Activated CD8-positive, alpha-beta memory T cell treated with anti-CD3 and anti-CD28 coated beads, Interleukin-2, amount 50 U/mL, for 1 hour (primary cell): Measurements from ENCODE around the gene OTULIN.

ENCODE experiments used
- DNase-seq: peaks from one replicate; pipeline ENCODE4 v3.0.0-alpha.2; 2020; ENCODE audit errors: extremely low read depth

OTULIN gene

DNA sequence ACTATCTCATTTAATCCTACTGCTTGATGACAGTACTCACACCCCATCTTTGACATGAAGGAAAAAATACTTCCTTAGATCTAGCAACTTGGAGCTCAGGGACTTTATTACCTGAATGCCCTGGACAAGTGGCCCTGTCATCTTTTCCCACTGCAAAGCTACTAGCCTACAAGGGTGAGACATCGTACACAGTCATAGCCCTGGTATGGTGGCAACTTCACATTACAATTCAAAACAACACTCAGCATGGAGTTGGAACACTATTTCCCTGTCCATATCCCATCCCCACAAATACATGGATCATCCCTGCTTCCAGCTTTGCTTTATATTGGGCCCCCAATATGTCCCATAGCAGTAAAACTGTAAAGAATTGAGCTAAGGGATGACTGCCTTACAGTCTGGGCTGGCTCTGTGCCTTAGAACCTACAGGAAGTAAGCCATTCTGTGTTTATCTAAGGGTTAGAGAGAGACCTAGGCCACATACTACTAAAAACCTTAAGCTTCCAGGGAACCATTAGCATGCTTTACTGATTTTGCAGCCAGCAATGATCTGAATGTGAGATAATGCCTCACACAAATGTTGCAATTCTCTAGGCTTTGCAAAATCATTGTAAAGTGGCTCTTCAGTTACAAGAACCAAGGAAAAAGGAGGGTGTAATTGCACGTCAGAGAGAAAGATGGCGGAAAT, 55.9 kb downstream of the OTULIN start:
- no peak for DNase-seq

DNA sequence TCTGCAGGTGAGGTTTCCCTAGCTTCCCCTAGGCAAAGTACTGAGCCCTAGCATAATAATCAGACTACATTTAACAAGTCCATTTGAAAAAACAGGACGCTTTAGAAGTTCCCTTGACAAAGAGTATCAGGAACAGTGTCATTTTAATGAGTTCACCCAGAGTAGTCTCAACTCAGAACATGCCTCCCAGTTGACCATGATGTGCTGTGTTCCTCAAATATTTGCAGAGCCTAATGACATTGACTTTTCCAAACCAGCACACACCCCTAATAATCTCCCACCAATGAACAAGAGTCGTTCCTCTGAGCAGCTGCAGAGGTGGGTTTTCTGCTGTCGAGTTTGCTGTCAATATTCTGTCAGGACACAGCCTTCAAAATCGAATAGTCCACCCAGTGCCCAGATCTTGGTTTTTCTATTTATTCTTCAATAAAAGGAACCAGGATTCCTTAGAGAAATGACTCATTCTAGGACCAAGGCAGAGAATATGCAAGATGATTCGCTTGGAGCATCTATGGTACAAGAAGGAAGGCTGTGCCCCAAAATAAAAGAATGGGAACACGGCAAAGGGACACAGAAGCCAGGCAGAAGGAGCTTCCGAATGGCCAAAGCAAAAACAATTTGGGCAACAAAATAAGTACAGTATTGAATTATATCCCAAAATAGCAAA, 57.6 kb downstream of the OTULIN start:
- no peak for DNase-seq

DNA sequence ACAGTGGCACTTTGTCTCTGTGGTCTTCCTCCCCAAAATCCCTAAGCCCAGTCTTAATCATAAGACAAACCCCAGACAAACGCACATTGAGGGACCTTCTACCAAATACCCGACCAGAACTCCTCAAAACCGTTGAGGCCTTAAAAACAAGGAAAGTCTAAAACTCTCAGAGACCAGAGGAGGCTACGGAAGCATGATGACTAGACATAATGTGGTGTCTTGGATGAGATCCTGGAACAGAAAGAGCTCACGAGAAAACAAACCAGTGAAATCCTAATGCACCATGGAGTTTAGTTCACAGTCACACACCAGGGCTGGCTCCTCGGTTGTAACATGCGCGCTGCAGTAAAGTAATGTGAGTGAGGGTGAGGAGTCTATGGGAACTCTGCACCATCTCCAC, 58.4 kb downstream of the OTULIN start:
- DNase-seq: no peak

DNA sequence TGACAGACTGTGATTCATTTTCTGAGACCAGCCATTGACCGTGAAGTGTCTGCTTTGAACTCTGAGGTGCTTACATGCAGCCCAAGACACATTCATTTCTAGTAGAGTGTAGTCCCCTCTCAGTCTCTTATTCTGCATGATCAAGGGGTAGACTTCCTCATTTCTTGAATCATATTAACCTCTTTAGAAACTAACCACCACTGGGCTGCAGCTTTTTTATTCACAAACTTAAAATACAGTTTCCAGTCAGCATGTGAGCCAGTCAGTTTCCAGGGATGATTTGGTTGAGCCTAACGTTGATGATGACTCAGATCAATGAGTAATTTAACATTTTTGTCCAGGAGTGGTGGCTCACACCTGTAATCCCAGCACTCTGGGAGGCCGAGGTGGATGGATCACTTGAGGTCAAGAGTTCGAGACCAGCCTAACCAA, 59.2 kb downstream of the OTULIN start:
- DNase-seq: no peak

DNA sequence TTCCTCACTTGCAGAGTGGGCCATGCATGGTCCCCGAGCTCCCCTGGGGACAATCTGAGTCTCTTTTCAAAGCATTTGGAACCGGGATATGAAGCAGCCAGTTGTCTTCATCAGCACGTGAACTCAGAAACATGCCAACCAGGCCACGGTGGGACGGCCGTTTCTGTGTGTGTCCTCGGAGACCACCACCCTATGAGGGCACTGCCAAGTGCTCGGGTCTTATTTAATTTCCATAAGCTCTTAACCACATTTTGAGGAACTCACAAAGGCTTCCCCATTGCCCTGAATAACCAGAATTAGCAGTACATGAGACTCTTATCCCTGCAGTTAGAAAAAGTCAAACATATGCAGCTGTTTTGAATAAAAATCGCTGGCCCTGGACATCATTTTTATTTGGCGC, 60.1 kb downstream of the OTULIN start:
- no peak for DNase-seq

DNA sequence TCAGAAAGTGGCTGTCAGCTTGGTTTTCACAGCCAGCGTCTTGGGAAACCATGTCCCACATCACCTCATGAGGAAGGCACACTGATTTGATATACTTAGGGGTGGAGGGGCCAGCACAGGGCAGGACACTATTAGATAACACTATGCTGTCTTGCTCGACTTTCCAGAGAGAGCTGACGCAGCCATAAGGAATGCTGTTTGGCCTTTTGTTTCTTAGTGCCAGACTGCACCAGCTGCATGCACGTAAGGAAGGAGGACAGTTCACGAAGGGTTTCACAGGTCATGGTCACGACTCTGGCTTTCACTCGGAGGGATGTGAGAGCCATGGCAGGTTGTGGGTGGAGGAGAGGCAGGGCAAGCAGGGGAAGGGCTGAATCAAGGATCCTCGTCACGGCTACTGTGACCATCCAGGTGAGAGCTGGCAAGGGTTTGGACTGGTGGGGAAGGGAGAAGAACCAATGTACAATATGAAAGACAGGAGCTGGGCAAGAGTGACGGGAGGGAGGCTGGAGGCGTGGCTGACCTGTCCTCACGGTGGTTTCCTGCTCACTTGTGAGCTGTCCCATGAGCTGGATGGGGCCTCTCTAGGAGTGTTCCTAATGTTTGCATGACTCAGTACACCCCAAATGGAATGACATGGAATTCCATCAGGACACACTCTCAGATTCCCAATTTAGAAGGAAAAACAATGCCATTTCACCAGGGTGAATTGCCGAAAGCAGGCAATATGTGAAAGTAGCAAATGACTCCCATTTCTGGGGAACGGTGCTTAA, 61.7 kb downstream of the OTULIN start:
- no peak for DNase-seq

DNA sequence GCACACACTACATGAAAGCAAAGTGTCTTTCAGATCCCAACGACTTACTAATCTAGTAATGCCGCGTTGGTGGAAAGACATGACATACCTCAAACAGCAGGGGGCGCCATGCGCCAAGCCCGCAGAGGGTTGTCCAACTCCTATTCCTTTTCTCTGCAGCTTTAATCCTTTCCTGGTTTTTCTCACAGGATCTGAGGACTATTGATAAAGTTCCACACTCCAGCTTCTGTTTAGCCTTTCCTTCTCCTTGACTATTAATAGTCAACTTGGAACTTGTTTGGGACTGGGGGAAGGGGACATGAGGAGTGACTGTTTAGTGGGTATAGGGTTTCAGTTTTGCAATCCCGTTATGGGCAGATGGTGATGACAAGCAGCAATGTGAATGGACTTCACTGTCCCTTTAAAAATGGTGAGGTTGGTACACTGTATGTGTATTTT, 62.9 kb downstream of the OTULIN start:
- DNase-seq: no peak

DNA sequence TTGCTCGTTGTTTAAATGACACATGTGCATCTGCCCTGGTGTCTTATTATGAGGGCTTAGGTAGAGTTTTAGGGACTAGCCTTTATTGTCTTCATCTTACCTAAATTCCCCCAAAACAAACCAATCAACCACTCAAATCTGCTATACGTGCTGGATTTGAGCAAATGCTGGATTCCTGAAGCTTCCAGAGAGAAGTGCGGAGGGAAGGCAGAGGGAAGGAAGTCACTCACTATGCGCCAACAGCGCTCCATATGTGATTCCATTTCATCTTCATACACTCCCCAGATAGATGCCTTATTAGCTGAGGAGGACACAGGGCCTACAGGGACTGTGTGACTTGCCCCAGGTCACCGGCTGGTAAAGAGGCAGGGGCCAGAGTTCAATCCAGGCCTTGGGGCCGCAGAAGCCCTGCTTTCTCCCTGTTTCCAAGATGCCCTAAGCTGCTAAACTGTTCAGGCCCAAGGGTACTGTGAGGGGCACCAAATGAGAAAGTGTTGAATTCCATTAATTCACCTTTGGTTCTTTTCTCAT, 63.5 kb downstream of the OTULIN start:
- no peak for DNase-seq

DNA sequence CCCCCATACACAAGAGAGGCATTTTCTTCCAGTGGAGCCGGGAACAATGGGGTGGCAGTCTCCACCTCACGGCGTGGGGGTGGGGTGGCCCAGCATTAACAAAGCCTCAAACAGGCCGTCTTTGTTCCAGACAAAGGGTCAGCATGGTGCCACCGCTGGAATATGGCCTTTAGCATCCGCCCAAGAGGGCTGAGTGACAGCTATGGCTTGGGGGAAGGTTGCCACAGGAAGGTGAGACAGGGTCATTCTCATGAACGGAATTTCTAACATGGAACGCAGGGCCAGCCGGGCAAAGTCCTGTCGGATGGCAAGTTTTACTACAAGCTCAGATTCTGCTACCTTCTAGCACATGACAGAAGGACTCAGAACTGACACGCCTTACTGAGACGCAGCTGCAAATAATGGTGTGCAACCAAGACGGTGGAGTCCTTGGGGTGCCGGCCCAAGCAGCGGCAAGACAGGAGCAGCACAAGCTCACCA, 64.0 kb downstream of the OTULIN start:
- DNase-seq: no peak

DNA sequence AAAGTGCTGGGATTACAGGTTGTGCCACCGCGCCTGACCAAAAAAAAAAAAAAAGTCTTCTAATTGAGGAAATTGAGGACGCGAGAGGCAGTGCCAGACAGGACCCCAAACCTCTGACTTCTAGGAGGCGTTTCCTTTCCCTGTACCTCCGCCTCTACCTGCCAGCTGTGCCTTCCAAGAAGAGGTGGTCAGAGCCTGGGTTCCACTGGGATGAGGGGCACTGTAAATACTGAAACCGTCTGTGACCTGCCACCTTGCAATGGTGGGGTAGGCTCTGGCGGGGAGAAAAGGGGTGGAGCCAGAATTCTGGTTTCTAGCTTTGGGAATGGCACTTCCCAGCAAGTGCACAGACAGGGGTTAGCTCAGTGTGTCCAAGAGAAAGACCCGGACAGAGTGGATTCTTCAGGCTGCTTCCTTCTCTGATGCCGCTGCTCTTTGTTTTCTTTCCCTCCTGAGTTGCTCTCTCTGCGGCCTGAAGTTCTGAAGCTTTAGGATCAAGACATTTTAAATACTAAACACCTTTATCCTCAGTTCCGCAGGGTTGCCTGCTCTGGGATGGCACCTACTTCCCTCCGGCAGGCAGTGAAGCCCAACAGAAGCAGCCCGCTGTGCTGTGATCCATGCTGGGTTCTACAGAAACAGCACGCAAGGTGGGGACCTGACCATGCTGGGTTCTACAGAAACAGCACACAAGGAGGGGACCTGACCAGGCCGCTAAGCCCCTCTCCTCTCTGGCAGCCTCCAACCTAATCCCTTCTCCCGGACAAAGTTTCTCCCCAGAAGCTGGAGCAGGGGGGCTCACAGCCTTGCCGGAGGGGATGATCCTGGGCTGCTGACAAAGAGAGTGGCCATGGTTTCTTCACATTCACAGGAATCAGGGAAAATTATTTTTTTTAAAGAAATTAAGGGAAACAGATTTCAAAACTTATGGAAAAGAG, 65.2 kb downstream of the OTULIN start:
- DNase-seq: no peak

DNA sequence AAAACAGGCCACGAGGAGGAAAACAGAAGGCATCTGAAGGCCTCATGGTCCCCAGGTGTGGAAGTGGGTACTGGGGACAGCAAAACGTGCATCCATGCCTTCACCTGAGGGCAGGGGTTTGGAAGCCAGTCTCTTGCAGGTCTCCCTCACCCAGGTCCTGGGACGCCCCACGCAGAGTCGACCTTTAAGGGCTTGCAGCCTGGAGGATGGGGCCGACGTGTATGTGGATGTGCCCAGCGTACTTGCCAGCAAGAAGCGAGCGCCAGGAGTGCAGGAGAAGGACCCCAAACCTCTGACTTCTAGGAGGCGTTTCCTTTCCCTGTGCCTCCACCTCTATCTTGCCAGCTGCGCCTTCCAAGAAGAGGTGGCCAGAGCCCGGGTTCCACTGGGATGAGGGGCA, 65.9 kb downstream of the OTULIN start:
- no peak for DNase-seq

DNA sequence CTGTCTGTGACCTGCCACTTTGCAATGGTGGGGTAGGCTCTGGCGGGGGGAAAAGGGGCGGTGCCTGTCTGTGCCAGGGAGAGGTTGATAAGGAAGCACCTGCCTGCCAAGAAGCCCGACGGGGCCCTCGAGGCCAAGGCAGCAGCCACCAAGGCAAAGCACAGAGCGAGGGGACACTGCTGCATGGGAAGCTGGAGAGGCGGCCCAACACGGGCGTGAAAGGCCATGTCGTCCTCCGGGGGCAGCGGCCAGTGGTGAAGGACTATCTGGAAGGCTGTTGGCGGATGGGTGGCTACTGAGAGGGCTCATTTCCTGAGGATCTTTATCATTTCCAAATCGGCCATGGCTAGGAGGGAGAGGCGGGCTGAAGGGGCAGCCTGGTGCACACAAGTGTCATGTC, 66.4 kb downstream of the OTULIN start:
- no peak for DNase-seq

DNA sequence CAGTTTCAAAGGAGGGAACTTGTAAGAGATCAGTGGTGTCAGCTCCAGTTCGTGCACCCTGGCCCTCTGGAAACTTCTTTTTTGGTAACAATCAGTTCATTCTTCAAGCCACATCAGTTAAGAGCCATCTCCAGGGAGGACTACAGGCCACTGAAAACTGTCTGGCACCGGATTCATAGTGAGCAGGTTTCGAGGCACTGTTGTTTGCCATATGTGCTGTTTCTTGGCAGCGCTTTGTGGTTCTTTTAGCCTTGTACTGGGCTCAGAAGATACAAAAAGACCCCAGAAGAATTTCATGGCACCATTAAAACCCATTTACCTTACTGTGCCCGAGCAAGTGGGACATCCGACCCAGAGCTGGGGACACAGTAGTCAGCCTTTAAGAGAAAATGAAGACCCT, 68.5 kb downstream of the OTULIN start:
- no peak for DNase-seq

DNA sequence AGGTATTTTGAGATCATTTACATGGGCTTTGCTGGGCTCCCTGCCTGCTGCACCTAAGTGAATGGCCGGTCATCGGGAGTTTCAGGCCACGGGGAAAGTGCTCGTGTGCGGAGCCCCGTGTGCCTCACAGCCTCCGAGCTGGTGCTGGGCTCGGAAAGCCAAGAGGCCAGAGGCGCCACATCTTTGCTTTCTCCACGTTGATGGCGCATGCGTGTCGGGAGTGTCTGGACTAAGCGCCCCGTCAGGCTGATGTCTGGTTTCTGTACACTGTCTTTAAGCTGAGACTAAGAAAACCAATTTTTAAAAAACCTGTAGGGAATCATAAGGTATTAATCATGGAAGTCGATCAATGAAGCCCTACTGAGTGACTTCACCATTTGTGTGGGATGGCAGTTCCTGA, 69.1 kb downstream of the OTULIN start:
- DNase-seq: no peak

DNA sequence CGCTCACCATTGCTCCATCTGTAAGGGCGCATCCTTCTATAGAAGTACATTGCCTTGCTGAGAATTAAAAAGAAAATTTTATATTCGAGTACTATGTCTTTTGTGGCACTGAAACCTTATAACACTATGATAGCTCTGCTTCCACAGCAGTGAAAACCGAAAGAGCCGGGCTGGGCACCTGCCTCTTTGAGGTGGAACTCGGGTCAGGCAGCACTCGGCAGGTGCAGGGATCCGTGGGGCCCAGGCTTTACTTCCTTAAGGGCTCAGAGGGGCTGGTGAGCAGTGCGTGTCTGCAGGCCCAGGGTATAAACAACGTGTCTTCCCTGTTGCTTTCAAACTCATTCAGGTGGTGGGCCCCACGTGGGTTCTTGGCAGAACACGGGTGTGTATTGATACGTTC, 69.9 kb downstream of the OTULIN start:
- no peak for DNase-seq

DNA sequence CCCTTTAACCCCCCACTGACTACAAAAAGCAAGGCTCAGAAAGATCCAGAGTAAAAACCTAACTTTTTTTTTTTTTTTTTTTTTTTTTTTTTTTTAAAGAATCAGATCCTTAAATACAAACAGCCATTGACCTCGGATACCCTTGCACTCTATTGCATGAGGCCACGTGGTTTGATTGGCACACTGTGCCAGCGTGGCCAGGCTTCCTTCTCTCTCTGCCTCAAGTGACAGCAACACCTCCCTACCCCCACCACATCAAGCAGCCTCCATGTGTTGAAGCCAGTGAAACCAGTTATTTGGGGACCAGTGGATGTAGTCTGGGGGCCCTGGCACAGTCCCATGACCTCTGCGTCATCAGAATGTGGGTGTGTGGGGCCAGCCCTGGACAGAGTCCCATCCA, 71.4 kb downstream of the OTULIN start:
- DNase-seq: no peak

DNA sequence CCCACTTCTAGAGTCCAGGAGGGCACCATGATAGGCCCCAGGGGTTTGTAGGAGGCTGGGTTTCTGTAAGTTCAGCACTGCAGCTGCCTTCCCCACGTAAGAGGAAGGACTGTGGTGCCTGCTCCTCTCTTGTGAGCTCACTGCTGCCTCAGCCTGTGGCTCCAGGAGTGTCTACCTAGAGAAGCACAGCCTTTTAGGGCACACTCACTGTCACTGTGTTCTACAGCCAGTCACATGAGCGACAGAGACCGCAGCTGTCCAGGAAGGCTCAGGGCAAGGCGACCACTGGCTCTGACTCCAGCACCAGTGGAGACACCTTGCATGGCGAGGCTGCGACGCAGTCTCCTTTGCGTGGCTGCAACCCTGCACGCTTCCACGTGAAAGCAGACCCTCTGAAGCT, 72.8 kb downstream of the OTULIN start:
- no peak for DNase-seq

DNA sequence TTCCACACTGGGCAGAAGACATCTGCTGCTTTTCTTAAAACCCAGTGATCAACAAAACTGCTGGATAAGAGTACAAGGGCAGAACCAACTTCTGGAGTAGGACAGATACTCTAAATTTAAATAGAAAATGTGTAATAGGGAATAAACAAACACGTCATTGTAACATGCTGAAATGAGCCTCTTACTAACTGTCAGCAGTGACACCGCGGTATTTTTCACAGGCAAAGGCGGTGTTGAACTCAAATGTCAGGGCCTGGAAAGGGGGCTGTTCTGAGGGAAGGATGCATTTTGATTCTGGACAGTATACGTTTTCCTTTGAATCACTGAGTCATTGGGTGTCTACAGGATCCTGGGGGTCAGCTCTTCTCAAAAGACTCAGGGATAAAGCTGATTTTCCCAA, 73.5 kb downstream of the OTULIN start:
- DNase-seq: no peak

DNA sequence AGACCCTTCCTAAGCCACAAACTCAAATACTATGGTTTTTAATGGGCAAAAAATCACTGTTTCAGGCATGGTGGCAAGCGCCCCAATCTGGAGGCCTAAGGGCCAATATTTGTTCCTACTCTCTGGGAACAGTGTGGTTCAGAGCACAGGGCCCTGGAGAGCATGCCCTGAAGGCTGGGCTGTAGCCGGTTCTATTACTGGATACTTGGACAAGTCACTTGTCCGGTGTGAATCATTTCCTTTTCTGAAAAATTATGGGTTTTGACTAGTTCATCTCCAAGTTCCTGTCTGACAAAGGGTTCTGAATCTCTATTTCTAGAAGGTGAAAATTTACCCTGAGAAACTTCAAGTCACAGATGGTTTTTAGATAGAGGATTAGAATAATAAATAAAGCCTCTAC, 75.0 kb downstream of the OTULIN start:
- no peak for DNase-seq

DNA sequence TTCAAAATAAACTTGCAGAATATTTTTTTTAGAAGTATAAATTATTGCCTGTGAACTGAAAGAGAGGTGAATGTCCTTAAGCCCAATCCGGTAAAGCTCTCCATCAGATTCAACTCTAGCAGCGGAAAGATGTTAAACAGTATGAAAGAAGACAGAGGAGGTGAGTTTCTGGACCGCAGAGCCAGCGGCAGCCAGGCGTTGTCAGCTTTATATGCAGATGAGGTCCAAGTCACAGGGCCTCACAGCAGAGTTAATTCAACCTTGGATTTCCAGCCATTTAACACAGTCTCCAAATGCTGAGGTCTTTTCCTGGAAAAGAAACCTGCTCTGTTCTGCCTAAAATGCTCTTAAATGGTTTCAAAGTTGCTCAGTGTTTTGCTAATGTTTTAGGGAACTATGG, 75.5 kb downstream of the OTULIN start:
- no peak for DNase-seq

DNA sequence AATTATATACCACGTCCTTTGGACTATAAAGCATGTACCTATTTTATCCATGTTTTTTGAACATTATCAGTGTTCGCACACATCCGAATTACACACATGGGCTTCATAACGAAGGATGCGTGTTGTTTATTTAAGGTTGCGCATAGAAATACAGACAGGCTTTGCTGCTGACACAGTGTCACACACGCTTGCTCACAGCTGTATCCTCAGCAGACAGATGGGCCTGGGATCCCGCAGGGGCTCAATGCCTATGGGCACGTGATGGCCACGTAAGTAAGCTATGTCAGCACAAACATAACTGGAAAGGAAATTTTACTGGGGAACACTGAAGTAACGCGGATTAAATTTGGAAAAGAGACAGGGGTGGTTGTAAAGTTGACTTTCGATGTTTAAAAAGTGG, 76.6 kb downstream of the OTULIN start:
- DNase-seq: no peak
